KBM-7 (cell line): ENCODE results near the gene TACR1.

Experiments
- DNase-seq: peaks from one replicate; pipeline ENCODE4 v3.0.0-alpha.2; 2015
- in situ Hi-C: fragments of 300-500 bp; cut with MboI; formaldehyde crosslinking; loops from 2 replicates; pipeline ENCODE4 v1.14.3; 2020; ENCODE audit warnings: low sequenced_read_pairs, low pct_unique_long_range_greater_than_20kb, mixed read lengths

The TACR1 gene

GRCh38 chr2:75033516-75033915 is 165.8 kb downstream of the TACR1 start:
- DNase-seq, result peak; percentile 8
- in situ Hi-C loops, result no loop called here

GRCh38 chr2:75031906-75032803 is 167.2 kb downstream of the TACR1 start:
- in situ Hi-C loops, result no loop called here
- DNase-seq, result no peak

GRCh38 chr2:75031171-75031570 is 168.1 kb downstream of the TACR1 start:
- in situ Hi-C loops, result no loop called here
- no peak for DNase-seq

- in situ Hi-C loops, result no loop called here
These were observed 168.9 kb downstream of the TACR1 start for GRCh38 chr2:75030218-75031009.

DNA sequence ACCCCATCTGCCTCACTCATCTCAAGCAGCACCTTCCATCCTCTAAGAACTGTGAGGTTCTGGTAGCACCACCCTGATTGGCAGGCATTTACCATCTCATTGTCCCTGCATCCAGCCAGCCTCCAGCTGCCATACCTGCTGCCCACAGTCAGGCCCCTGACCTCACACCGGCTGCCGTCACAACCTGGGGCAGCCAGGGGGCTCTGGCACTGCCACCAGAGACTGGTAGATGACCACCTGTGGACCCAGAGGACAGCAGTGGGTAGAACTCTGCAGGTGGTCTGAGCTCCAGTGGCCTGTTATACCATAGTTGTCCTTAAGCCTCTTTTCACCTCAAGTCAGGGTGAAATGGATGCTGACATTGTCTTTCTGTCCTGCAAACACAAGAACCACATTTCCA is 171.4 kb downstream of the TACR1 start:
- in situ Hi-C loops, result no loop called here
- DNase-seq, result no peak

More at GRCh38 chr2:75030218-75031009, 168.9 kb downstream of the TACR1 start:
- no peak for DNase-seq

GRCh38 chr2:75025633-75026380 is 173.5 kb downstream of the TACR1 start:
- DNase-seq, result no peak

GRCh38 chr2:75025216-75025615 is 174.1 kb downstream of the TACR1 start:
- no peak for DNase-seq
- in situ Hi-C loops, result no loop called here

More at GRCh38 chr2:75025633-75026380, 173.5 kb downstream of the TACR1 start:
- in situ Hi-C loops, result no loop called here

DNA sequence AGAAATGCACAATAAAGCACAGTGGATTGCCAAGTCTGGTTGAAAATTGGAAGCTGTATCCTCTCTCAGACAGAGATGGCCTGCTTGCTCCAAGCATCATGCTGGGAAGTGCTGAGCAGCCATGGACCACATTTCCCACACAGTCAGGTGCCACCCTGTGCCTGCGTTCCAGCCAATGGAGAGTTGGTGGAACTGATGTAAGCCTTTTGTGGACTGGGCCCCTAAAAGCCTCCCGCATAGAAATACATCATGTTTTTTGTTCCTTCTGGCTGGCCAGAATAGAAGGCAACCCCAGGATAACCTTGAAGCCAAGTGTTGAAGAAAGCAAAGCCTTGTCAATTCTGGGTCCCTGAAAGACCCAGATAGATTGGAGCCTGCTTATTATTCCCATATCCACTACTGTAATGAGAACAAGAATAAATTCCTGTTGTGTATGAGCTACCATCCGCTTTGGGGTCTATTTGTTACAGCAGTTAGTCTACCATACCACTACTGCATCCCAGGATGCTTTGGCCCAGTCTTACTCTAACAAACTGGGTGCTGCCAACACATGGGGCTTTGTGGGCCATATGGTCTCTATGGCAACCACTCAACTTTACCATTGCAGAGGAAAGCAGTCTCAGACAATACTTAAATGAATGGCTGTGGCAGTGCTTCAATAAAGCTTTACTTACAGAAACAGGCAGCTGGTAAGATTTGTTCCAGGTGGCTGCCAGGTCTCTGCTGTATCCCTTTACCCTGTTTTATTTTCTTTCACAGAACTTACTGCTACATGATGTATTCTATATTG is 175.5 kb downstream of the TACR1 start:
- in situ Hi-C loops, result no loop called here
- no peak for DNase-seq

DNA sequence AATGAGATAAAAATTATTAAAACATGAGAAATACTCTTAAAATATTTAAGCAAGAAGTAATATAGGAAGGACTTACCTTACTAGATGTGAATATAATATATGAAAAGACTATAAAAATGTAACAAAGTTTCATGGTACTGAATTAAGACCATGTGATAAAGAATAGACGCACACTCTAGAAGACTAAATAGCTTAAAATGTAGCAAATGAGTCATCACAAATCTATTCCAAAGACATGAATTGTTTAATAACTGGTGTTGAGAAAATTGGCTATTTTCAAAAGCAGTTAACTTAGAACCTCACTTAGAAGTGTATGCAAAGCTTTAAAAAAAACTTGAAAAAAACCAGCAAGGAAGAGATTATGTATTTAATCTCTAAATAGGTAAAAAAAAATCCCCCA is 176.8 kb downstream of the TACR1 start:
- in situ Hi-C loops, result no loop called here
- no peak for DNase-seq

DNA sequence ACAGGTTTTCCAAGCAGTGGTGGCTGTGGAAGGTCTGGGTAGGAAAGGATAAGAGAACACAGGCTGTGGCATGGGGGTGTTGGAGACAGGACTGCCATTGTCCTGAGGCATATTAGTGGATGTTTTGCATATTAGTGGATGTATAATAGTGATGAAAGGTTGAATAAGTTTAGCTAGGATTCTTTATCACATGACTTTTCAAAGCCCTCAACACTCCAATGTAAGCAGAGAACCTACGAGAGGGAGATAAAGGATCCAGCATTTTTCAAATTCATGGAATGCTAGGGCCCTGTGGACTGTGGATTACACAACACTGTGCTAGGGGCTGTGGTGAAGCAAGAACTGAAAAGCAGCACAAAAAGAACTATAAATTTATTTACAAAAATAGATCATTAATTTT is 177.6 kb downstream of the TACR1 start:
- DNase-seq, result no peak

DNA sequence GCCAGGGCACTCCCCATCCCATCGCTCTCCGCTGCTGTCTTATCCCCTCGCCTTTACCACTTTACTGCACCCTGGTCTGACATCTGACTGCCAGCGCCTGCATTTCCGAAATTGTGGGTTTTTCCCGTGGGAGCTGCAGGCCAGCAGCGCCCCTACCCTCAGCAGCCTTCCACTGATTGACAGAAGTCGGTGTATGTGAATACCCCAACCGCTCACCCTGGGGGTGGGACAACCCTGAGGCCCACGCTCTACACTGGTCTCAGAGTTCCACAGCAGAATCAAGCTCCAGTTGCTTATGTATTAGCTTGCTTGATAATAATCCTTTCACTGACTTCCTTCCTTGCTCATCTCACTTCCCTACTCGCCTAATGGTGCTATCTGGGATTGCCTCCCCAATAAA is 178.8 kb downstream of the TACR1 start:
- in situ Hi-C loops, result no loop called here
- DNase-seq, result no peak

More for the DNA sequence above, 177.6 kb downstream of the TACR1 start:
- in situ Hi-C loops, result no loop called here

DNA sequence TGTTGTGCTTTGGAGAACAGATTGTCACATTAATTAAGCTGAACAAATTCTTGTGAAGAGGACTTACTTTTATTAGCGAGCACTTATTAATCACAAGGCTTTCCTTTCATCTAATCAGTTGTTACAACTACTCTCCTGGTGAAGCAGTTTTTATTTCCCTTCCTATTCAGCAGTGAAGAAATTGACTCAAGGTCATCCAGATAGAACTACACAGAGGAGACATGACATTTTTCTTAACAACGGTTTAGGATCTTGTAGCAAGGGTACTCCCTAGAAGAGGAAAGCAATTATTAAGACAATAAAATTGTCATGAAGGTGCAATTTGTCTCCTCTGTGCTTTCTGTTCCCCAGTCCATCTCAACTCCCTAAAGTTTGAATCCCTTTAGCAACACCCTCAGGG is 179.5 kb downstream of the TACR1 start:
- in situ Hi-C loops, result no loop called here
- DNase-seq, result no peak

DNA sequence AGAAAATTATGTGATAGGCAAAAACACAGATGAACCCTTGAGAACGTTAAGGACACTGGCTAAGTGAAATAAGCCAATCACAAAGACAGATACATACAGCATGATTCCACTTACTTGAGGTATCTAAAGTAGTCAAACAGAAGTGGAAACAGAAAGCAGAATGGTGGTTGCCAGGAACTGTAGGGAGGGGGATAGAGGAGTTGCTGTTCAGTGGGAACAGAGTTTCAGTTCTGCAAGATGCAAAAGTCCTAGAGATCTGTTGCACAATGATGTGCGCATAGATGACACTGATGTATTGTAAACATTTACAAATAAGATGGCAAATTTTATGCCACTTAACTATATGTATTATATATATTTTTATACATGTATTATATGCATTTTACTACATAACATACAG is 181.2 kb downstream of the TACR1 start:
- DNase-seq, result no peak
- in situ Hi-C loops, result no loop called here

GRCh38 chr2:75012080-75012479 is 187.2 kb downstream of the TACR1 start:
- in situ Hi-C loops, result no loop called here
- no peak for DNase-seq

DNA sequence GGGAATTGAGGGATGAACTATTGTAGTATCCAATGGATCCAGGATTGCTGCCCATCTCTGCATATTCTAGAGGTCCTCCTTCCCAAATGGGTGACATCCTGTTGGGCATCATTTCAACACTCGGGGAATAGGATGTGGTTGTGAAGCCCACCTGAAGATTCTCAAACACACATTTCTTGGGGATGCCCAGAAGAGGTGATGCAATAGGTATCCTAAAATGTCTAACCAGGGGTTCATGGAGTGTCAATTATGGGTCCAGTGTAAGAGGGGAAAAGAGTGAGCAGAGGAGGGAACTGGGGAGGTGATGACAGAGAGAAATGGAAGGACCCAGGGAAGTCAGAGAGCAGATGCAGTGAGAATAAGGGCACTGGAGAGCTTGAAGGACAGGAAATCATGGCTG is 188.7 kb downstream of the TACR1 start:
- in situ Hi-C loops, result no loop called here
- no peak for DNase-seq

DNA sequence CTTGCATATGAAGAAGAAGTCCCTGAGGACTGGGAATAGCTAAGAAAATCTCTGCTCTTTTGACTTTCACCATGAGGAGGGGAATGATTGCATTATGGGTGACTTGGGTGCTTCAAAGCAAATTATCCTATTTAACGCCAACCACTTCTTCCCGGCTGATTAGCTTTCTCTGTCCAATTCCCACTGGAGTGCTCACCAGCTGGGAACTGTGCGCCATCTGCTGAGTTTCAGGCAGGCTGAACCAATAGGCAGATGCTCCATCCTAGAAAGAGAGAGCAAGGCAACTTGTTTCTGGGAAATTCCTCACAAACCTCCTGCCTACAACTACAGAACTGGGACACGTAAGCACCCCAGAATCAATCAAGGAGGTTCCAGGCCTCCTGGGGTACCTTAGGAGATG is 191.5 kb downstream of the TACR1 start:
- no peak for DNase-seq
- in situ Hi-C loops, result no loop called here

DNA sequence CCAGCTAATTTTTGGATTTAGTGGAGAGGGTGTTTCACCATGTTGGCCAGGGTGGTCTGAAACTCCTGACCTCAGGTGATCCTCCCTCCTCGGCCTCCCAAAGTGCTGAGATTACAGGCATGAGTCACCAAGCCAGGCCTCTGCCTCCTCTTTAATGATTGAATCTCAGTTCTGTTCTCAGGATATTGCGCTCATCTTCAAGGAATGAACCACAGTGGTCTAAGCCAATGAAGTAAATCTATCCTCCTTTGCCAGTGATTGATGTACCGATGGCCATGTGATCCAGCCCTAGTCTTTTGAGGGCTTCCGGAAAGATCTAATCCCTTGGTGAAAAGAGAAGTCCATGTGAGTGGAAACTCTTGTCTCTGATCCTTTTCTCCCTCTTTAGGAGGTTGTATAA is 192.3 kb downstream of the TACR1 start:
- in situ Hi-C loops, result no loop called here
- no peak for DNase-seq

- in situ Hi-C loops, result no loop called here
- DNase-seq, result no peak
These were observed 193.3 kb downstream of the TACR1 start for GRCh38 chr2:75006041-75006440.

GRCh38 chr2:75003773-75004172 is 195.5 kb downstream of the TACR1 start:
- DNase-seq, result no peak
- in situ Hi-C loops, result no loop called here
